ENCODE data around the gene FOLH1. TPM values are rescaled to one million over a fixed set of nuclear protein-coding genes. Genes with fewer than 3 reads are reported as not detected.
"Not testable (repeated sequence)": the region's sequence is repeated elsewhere in the genome, so short reads cannot be mapped to it uniquely, and the experiment has no call there.

The FOLH1 gene
- total and polyA plus RNA-seq, 2 of the 8 experiments (the other 6 are each of a cell fraction or from before 2014, with no cell fraction given) = 0.56 TPM; not detected in 1

DNA sequence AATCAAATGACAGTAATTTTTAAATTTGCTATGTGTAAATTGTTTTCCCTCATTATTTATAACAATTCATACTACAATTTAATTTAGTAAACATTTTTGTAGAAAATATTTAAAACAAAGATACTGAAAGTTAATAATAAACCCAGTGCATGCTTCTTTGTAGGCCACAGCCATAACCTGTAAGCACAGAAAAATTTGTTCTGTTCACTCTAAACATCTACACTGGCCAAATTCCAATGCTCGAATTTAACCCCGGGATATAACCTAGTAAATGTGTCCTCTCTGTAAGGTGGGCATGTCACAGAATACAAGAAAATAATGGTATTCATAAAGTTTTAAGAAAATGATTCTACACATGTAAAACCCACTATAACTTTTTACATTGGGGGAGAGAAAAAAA lies 22.2 kb downstream of the FOLH1 start:
- FAIRE-seq; H2BK15ac ChIP-seq (ENCODE audit: low read length); H2BK120ac ChIP-seq (replicated peaks; ENCODE audit: low read depth, low read length); H2BK5ac ChIP-seq (ENCODE audit: low read depth, low read length); H2BK20ac ChIP-seq (ENCODE audit: low read length); H4K5ac ChIP-seq (ENCODE audit: insufficient read length, low read depth, low read length); H3K23me2 ChIP-seq (ENCODE audit: low read depth, low read length); H3K4me3 ChIP-seq (ENCODE audit: extremely low read depth in 1 of 4, insufficient read depth in 2 of 4, low read depth in 3 of 4, low read length in 4 of 4); H2AK5ac ChIP-seq (ENCODE audit: low read depth, low read length); CTCF ChIA-PET (ENCODE audit: partially characterized antibody); H4K8ac ChIP-seq (ENCODE audit: extremely low read depth, insufficient read depth, low read length); H3K79me1 ChIP-seq (ENCODE audit: low read depth, low read length); H3K4me1 ChIP-seq (replicated peaks in 1 of 4; ENCODE audit: control insufficient read depth in 3 of 4, insufficient read depth in 4 of 4, low read length in 3 of 4); DNase-seq (ENCODE audit: low read depth in 1 of 2, low spot score in 2 of 2); H3K9ac ChIP-seq (replicated peaks in 1 of 4; ENCODE audit: extremely low read depth in 1 of 4, low read depth in 3 of 4, low read length in 3 of 4); H3K4me2 ChIP-seq (ENCODE audit: insufficient read depth in 1 of 2, low read depth in 2 of 2, low read length in 2 of 2); H3K56ac ChIP-seq (replicated peaks; ENCODE audit: insufficient read length, low read depth, low read length); H3K79me2 ChIP-seq (ENCODE audit: control insufficient read depth in 1 of 2, insufficient read depth in 2 of 2, low read length in 2 of 2); H2BK12ac ChIP-seq (ENCODE audit: low read depth, low read length); POLR2A ChIA-PET (ENCODE audit: partially characterized antibody); H3K27ac ChIP-seq (ENCODE audit: low read depth, low read length); H3K23ac ChIP-seq (ENCODE audit: insufficient read length); H2AFZ ChIP-seq (ENCODE audit: low read length); H4K91ac ChIP-seq (replicated peaks; ENCODE audit: insufficient read length, low read length); H3K27me3 ChIP-seq (replicated peaks in 1 of 4; ENCODE audit: control insufficient read depth in 3 of 4, extremely low read depth in 1 of 4, insufficient read depth in 3 of 4, low read length in 3 of 4); H3K36me3 ChIP-seq (ENCODE audit: control insufficient read depth in 2 of 4, insufficient read depth in 4 of 4, low read length in 3 of 4); H3K4ac ChIP-seq (replicated peaks; ENCODE audit: insufficient read length, low read depth, low read length); H3K14ac ChIP-seq (ENCODE audit: insufficient read length); H4K20me1 ChIP-seq (replicated peaks in 1 of 2; ENCODE audit: control insufficient read depth in 1 of 2, insufficient read depth in 2 of 2, low read length in 2 of 2); H3K18ac ChIP-seq (ENCODE audit: extremely low read depth, low read length): not testable (repeated sequence)
- 79% methylated on average over 2 of the region's 2 CpGs; no CpG with 5 or more reads in 1 of the 2 experiments for WGBS, 2 experiments (ENCODE audit: extremely low coverage in 1 of 2, insufficient coverage in 1 of 2, insufficient read length in 1 of 2, insufficient replicate concordance in 2 of 2, low coverage in 1 of 2, low lambda C conversion rate in 2 of 2, missing lambda C conversion rate in 1 of 2)
- H3K9me3 ChIP-seq (ENCODE audit: insufficient read depth in 2 of 2, low read depth in 1 of 2, low read length in 1 of 2) = peaks cover 22 to 23% of the 10 kb centered on the region in 2 experiments; a peak in 3 of 4 replicates

DNA sequence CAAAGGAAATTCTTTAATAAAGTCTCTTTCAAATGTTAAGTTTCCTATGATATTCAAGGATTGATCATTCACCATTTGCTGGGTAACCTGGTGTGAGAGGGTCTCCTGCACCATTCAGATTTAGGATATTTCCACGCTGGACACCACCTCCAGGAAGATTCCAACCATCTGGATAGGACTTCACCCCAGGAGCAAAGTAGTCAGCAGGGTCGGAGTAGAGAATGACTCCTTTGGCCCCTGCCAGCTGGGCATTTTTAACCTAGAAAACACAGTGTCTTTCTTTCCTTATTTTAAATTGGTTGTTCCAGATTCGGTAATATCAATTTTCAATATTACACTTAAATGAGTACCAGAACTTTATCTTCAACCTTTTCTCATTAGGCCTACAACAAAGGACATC lies 22.8 kb downstream of the FOLH1 start:
- H3K9me3 ChIP-seq (ENCODE audit: insufficient read depth in 2 of 2, low read depth in 1 of 2, low read length in 1 of 2) = peaks cover 19 to 23% of the 10 kb centered on the region in 2 experiments; a peak in 3 of 4 replicates
- H3K4me1 ChIP-seq (replicated peaks in 1 of 4; ENCODE audit: control insufficient read depth in 3 of 4, insufficient read depth in 4 of 4, low read length in 3 of 4); H2BK12ac ChIP-seq (ENCODE audit: low read depth, low read length); H3K27me3 ChIP-seq (replicated peaks in 1 of 4; ENCODE audit: control insufficient read depth in 3 of 4, extremely low read depth in 1 of 4, insufficient read depth in 3 of 4, low read length in 3 of 4); H3K23me2 ChIP-seq (ENCODE audit: low read depth, low read length); H3K9ac ChIP-seq (replicated peaks in 1 of 4; ENCODE audit: extremely low read depth in 1 of 4, low read depth in 3 of 4, low read length in 3 of 4); FAIRE-seq; POLR2A ChIA-PET (ENCODE audit: partially characterized antibody); H2BK15ac ChIP-seq (ENCODE audit: low read length); H3K4ac ChIP-seq (replicated peaks; ENCODE audit: insufficient read length, low read depth, low read length); H3K79me2 ChIP-seq (ENCODE audit: control insufficient read depth in 1 of 2, insufficient read depth in 2 of 2, low read length in 2 of 2); CTCF ChIA-PET (ENCODE audit: partially characterized antibody); H3K79me1 ChIP-seq (ENCODE audit: low read depth, low read length); H2BK20ac ChIP-seq (ENCODE audit: low read length); DNase-seq (ENCODE audit: low read depth in 1 of 2, low spot score in 2 of 2); H4K5ac ChIP-seq (ENCODE audit: insufficient read length, low read depth, low read length); H3K4me2 ChIP-seq (ENCODE audit: insufficient read depth in 1 of 2, low read depth in 2 of 2, low read length in 2 of 2); H2AFZ ChIP-seq (ENCODE audit: low read length); H3K14ac ChIP-seq (ENCODE audit: insufficient read length); H2BK5ac ChIP-seq (ENCODE audit: low read depth, low read length); H3K4me3 ChIP-seq (ENCODE audit: extremely low read depth in 1 of 4, insufficient read depth in 2 of 4, low read depth in 3 of 4, low read length in 4 of 4); H2AK5ac ChIP-seq (ENCODE audit: low read depth, low read length); H3K18ac ChIP-seq (ENCODE audit: extremely low read depth, low read length); H3K36me3 ChIP-seq (ENCODE audit: control insufficient read depth in 2 of 4, insufficient read depth in 4 of 4, low read length in 3 of 4); H3K56ac ChIP-seq (replicated peaks; ENCODE audit: insufficient read length, low read depth, low read length); H3K23ac ChIP-seq (ENCODE audit: insufficient read length); H2BK120ac ChIP-seq (replicated peaks; ENCODE audit: low read depth, low read length); H4K8ac ChIP-seq (ENCODE audit: extremely low read depth, insufficient read depth, low read length); H4K91ac ChIP-seq (replicated peaks; ENCODE audit: insufficient read length, low read length); H4K20me1 ChIP-seq (replicated peaks in 1 of 2; ENCODE audit: control insufficient read depth in 1 of 2, insufficient read depth in 2 of 2, low read length in 2 of 2); H3K27ac ChIP-seq (ENCODE audit: low read depth, low read length): not testable (repeated sequence)
- WGBS, 2 experiments (ENCODE audit: extremely low coverage in 1 of 2, insufficient coverage in 1 of 2, insufficient read length in 1 of 2, insufficient replicate concordance in 2 of 2, low coverage in 1 of 2, low lambda C conversion rate in 2 of 2, missing lambda C conversion rate in 1 of 2) = 57% methylated on average over 3 of the region's 3 CpGs; no CpG with 5 or more reads in 1 of the 2 experiments

Measured in H1 (cell line).